Epithelial cell of esophagus (primary cell): ENCODE measurements around the gene CRAT.
A peak's percentile ranks its signal among the peaks of the same experiment; 100 is the strongest.

Experiments used
- DNase-seq: peaks from one replicate; pipeline ENCODE4 v3.0.0; 2010; ENCODE audit warnings: low read depth
- H3K4me3 ChIP-seq: 2 replicates; pipeline ENCODE4 v1.5.1; 2011; ENCODE audit warnings: mild to moderate bottlenecking, low read length, control low read depth
- TF ChIP-seq, protein P1 (sequence below): IDR thresholded peaks from 2 replicates; pipeline ENCODE4 v1.5.1; 2011; ENCODE audit warnings: low read depth, mild to moderate bottlenecking, low read length, control low read depth, inconsistent platforms; ENCODE audit not compliant: insufficient read depth; ENCODE audit errors: missing control alignments

CRAT gene

DNA sequence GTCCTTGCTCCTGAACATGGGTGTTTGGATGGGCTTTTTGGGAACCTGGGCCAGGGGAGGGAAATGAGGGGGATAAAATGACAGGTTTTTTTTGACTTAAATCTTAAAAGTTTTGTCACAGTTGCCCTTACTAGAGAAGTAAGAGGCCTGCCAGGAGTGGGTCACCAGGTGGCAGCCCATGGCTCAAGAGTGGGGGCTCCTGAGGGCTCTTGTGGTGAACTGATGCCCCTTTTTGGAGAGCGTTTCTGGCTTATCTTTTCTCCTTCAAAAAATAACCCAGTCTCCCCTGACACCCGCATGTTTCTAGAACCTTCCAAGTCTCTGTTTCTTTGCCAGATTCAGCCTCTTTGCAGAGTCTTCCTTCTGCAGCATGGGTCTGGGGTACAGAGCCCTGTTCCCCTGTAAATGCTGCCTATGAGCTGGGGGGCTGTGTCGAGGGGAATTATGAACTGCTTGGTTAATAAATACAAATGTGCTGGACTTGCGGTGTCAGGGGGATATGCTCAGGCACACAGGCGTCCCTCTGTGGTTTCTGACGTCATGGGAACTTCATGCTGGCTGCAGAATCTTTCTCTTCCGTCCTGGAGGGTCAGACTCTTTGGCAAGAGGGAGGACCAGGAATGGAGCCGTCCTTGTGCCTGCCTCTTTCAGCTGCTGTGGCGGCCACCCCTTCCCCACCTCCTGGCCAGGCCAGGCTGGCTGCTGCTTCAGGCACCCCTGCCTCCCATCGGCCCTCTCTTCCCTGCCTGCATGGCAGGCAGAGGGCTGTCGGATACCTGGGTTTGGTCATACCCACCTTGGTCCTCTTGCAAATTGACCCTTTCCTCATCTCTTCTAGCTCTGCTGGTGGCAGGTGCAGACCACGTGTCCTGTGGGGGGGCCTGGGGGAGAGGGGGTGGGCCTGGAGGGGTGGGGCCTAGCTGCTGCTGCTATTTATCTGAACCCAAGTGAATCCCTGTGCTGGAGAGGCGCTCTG, 30.8 kb upstream of the CRAT start:
- TF ChIP-seq, protein P1, sequence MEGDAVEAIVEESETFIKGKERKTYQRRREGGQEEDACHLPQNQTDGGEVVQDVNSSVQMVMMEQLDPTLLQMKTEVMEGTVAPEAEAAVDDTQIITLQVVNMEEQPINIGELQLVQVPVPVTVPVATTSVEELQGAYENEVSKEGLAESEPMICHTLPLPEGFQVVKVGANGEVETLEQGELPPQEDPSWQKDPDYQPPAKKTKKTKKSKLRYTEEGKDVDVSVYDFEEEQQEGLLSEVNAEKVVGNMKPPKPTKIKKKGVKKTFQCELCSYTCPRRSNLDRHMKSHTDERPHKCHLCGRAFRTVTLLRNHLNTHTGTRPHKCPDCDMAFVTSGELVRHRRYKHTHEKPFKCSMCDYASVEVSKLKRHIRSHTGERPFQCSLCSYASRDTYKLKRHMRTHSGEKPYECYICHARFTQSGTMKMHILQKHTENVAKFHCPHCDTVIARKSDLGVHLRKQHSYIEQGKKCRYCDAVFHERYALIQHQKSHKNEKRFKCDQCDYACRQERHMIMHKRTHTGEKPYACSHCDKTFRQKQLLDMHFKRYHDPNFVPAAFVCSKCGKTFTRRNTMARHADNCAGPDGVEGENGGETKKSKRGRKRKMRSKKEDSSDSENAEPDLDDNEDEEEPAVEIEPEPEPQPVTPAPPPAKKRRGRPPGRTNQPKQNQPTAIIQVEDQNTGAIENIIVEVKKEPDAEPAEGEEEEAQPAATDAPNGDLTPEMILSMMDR = no peak
- H3K4me3 ChIP-seq = peak overlapping the region; percentile 20
- DNase-seq = peak; percentile 55

DNA sequence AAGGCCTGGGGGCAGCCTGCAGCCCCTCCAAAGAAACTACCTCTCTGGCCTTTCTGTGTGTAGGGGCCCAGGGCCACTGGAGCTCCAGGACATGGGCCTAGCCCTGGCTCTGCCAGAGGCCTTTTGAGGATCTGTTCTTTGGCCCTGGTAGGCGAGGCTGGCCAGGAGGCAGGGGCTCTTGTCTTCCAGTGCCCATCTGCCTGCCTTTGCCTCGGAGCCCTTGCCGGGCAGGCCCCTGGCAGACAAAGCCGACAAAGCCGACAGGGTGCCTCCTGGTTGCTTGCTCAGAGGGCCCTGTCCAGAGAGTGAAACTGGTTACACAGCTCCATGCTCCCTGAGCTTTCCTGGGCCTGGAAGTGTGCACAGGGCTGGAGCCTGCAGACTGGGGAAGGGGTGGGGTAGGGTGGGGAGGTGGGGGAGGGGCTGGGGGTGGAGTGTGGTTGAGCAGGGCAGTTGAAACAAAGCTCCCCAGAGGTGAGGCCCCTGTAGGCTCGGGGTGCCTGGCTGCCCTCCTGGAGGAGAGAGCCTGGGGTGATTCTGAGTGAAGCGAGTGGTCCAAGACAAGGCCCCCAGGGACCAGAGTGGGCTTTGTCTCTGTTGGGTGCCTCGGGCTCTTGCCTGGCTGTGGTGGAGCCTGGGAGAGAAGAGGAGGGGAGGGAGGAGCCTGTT, 29.9 kb upstream of the CRAT start:
- peak; percentile 77 for DNase-seq
- TF ChIP-seq, protein P1 = no peak
- H3K4me3 ChIP-seq = peak overlapping the region; percentile 47

DNA sequence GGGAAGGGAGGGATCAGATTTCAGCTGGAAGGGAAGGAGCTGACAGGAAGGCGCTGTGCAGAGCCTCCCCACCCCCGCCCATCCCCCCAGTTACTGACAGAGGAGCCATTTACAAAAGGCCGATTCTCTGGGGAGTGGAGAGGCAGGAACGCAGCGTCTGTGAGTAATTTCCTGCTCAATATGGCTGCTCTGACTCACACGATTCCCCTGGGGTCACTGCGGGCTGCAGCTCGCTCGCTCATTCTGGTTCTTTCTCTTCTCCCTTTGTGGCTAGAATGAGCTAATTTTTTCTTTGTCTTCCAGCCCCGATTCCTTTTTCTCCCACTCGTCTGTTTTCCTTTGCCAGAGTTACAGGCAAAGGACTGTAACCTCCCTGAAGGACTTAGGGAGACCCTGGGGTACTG, 29.4 kb upstream of the CRAT start:
- TF ChIP-seq, protein P1 = no peak
- H3K4me3 ChIP-seq = peak overlapping the region; percentile 50
- peak; percentile 100 for DNase-seq

DNA sequence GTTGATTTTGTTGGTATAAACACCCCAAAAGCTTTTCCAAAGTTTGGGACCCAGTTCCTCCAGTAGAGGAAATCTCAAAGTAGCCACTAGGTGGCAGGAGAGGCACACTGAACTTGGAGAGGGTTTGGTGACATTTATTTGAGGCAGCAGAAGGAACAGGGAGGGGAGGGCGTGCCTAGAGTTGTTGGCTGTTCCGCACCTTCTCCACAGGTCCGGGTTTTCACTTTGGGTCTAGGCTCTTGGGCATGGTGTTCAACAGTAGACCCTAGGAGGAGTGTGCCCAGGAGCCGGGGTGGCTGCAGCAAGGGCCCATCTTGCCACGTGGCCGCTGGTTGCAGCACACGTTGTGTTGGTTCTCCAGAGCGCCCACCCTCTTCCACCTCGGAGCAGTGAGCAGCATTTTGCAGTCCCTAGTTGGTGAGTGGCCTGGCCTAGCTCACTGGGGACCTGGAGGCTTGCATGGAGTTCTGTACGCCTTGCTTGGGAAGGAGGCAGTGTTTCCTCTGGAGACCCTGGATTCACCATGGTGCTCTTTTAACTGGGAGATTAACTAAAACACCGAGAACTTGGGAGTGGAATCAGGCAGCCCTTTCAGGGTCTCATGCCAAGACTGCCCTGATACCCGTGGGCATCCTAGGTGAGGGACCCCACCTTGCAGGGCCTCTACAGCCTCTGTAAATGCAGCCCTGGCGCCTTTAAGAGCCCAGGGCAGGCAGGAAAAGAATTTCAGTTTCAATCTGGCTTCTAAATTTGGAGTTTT, 28.8 kb upstream of the CRAT start:
- peak overlapping the region; percentile 50 for H3K4me3 ChIP-seq
- TF ChIP-seq, protein P1 = peak; percentile 90
- peak; percentile 86 for DNase-seq

DNA sequence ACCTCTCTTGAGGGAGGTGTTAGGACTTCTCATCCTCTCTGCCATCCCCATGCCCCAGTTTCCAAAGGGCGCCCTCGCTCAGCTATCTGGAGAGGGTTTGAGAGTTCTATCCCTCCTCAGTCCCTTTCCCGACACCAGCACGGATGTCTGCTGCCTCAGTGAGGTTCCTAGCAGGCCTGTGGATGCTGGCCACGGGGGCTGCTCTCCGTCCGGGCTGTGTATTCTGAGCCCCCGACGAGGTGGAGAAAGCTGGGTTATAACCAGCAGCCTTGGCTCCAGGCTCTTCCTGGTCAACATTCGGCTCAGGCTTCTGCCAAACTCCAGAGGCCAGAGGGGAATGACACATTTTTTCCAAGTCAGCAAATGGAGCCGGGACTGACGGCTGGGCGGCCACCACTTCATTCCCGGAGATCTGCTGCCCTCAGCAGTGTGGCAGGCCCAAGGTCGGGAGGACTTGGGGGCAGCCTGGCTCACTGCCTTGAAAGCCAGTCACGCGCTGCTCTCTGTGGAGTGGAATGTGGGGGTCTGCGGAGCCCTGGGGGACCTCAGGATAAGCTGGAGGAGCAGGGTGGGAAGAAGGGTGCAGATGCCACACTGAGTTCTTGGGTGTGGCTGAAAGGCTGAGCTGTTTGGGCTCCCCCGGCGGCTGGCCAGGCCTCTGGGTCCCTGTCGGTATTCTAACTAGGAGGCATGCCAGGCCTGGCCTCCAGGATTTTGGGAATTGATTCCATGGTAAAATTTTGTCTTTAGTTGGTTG, 28.1 kb upstream of the CRAT start:
- no peak for DNase-seq
- TF ChIP-seq, protein P1 = no peak
- H3K4me3 ChIP-seq = no peak overlapping the region

DNA sequence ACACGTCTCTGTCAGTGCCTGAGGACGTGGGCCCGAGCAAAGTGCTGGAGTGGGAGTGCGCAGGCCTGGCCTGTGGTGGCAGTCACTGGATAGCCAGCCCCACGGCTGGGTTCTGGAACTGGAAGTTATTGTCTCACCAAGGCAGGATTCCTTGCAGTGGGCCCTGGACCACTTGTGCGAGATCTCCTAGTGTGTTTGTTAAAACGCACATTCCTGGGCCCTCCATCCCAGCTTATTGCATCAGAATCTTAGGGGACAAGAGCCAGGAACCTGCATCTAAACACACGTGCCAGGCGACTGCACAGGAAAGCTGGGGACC, 27.5 kb upstream of the CRAT start:
- TF ChIP-seq, protein P1 = no peak
- DNase-seq = no peak
- no peak overlapping the region for H3K4me3 ChIP-seq
